Body of pancreas (tissue), 4 donors: ENCODE data around the gene CRYM. TPM values are rescaled to one million over a fixed set of nuclear protein-coding genes. Genes with fewer than 3 reads are reported as not detected.

Experiments
- ATAC-seq: fragments of 150-250 bp; one replicate; pipeline ENCODE4 v1.9.1; 2016
- DNase-seq, 4 donors: peaks; one replicate each; pipeline ENCODE4 v3.0.0-alpha.2; 2019
- H3K27ac ChIP-seq, 4 donors: fragments of 200-600 bp; sonication (generic); 1 replicate in 3 of 4; 2 replicates in 1 of 4; pipeline versions ENCODE4 v1.5.1 to v1.6.1; 2016 to 2019; ENCODE audit warnings: mild to moderate bottlenecking in 1 of 4, mixed read lengths in 1 of 4, moderate library complexity in 1 of 4
- H3K27me3 ChIP-seq, 2 donors: fragments of 200-600 bp; sonication (generic); one replicate each; pipeline ENCODE4 v1.6.0; 2016; ENCODE audit warnings: mild to moderate bottlenecking in 1 of 2
- H3K36me3 ChIP-seq, 2 donors: fragments of 200-600 bp; sonication (generic); replicated peaks in 1 of 2; 2 replicates each; pipeline ENCODE4 v1.5.1; 2016; ENCODE audit warnings: low read depth in 2 of 2; ENCODE audit not compliant: insufficient read depth in 1 of 2
- H3K4me1 ChIP-seq: fragments of 200-600 bp; sonication (generic); one replicate; pipeline ENCODE4 v1.6.0; 2016
- H3K4me3 ChIP-seq, 2 donors: fragments of 200-600 bp; sonication (generic); 1 replicate in 1 of 2; 2 replicates in 1 of 2; pipeline ENCODE4 v1.5.1; 2016 to 2019
- H3K9me3 ChIP-seq, 3 donors: fragments of 200-600 bp; sonication (generic); 1 replicate in 2 of 3; 2 replicates in 1 of 3; pipeline ENCODE4 v1.5.1; 2016
- CTCF ChIP-seq, 7 experiments: fragments of 450-650 bp in 4 of 7; fragments of 200-600 bp in 3 of 7; sonication (generic) in 3 of 7; IDR thresholded peaks; one replicate each; pipeline ENCODE4 v1.5.1; 2016 to 2019; ENCODE audit warnings: antibody characterized with exemption in 7 of 7
- POLR2A ChIP-seq, 3 donors: fragments of 450-650 bp; IDR thresholded peaks; one replicate each; pipeline ENCODE4 v1.6.1; 2016; ENCODE audit warnings: antibody characterized with exemption in 3 of 3, mild to moderate bottlenecking in 2 of 3
- WGBS, 2 donors: methylation state at CpG; one replicate each; pipeline ENCODE4 v1.1.5; 2017; 5-methylcytosine and 5-hydroxymethylcytosine counted together
- intact Hi-C: fragments of 100-400 bp; cut with DNase I; formaldehyde crosslinking; loops from one replicate; pipeline ENCODE4 v1.15.1; 2023
- total RNA-seq, 2 donors: library from RNA; depleted of rRNA; stranded (reverse); fragments of >200 nt; gene quantifications; one replicate each; pipeline ENCODE4 v1.1.0, GENCODE V29; 2016

The CRYM gene
- total RNA-seq, 2 donors from 2014 or later, result 0.78 TPM; not detected in 1

GRCh38 chr16:21260870-21261791 lies 17.0 kb downstream of the CRYM start:
- no peaks in the 10 kb centered on the region for H3K9me3 ChIP-seq
- no peak overlapping the region for H3K4me3 ChIP-seq
- H3K27ac ChIP-seq, result peak overlapping the region in 2 of 4 donors; percentile 24 to 30
- 77% methylated on average over 6 to 9 of the region's 9 CpGs for WGBS, 2 donors
- TF ChIP-seq POLR2A (IDR thresholded peaks at IDR 0.05) (no peak), CTCF (IDR thresholded peaks at IDR 0.05) (no peak)
- no peaks in the 10 kb centered on the region for H3K36me3 ChIP-seq
- peaks cover 10% of the 10 kb centered on the region for H3K4me1 ChIP-seq
- DNase-seq (peak; percentile 24 to 77 (median 32)), ATAC-seq (peak; percentile 83)
- no peaks in the 10 kb centered on the region for H3K27me3 ChIP-seq
- intact Hi-C loops, result no loop called here

GRCh38 chr16:21257284-21257683 lies 20.8 kb downstream of the CRYM start:
- DNase-seq, result no peak
- TF ChIP-seq POLR2A (IDR thresholded peaks at IDR 0.05), result no peak
- no peak for TF ChIP-seq CTCF (IDR thresholded peaks at IDR 0.05)
- WGBS, 2 donors, result 74 to 85% methylated on average over 3 to 4 of the region's 4 CpGs
- no peaks in the 10 kb centered on the region for H3K27me3 ChIP-seq
- no peaks in the 10 kb centered on the region for H3K36me3 ChIP-seq
- no peak overlapping the region for H3K4me3 ChIP-seq
- H3K27ac ChIP-seq, result no peak overlapping the region
- ATAC-seq, result no peak
- intact Hi-C loops, result no loop called here
- peaks cover 10% of the 10 kb centered on the region for H3K4me1 ChIP-seq
- H3K9me3 ChIP-seq, result no peaks in the 10 kb centered on the region

GRCh38 chr16:21256636-21257035 lies 21.5 kb downstream of the CRYM start:
- TF ChIP-seq POLR2A (IDR thresholded peaks at IDR 0.05) (no peak), CTCF (IDR thresholded peaks at IDR 0.05) (no peak)
- 76 to 77% methylated on average over 2 of the region's 2 CpGs for WGBS, 2 donors
- intact Hi-C loops, result no loop called here

GRCh38 chr16:21253470-21253869 lies 24.6 kb downstream of the CRYM start:
- ATAC-seq, result no peak
- Histone ChIP-seq H3K4me1 (no peaks in the 10 kb centered on the region), H3K4me3 (no peak overlapping the region), H3K27me3 (no peaks in the 10 kb centered on the region), H3K36me3 (no peaks in the 10 kb centered on the region), H3K9me3 (no peaks in the 10 kb centered on the region), H3K27ac (no peak overlapping the region)
- WGBS, 2 donors, result 86 to 89% methylated on average over 3 of the region's 3 CpGs
- DNase-seq, result no peak
- intact Hi-C loops, result no loop called here
- TF ChIP-seq POLR2A (IDR thresholded peaks at IDR 0.05) (no peak), CTCF (IDR thresholded peaks at IDR 0.05) (no peak)

More at GRCh38 chr16:21256636-21257035, 21.5 kb downstream of the CRYM start:
- H3K27me3 ChIP-seq, result no peaks in the 10 kb centered on the region
- H3K4me1 ChIP-seq, result peaks cover 10% of the 10 kb centered on the region
- DNase-seq (no peak), ATAC-seq (no peak)
- H3K36me3 ChIP-seq, result no peaks in the 10 kb centered on the region
- no peak overlapping the region for H3K4me3 ChIP-seq
- H3K27ac ChIP-seq, result no peak overlapping the region
- H3K9me3 ChIP-seq, result no peaks in the 10 kb centered on the region
